Peyer's patch (tissue), 4 donors: Measurements from ENCODE around the gene NAA38.

ENCODE experiments used
- POLR2A ChIP-seq, 2 donors: fragments of 450-650 bp; IDR thresholded peaks; one replicate each; pipeline ENCODE4 v1.5.1; 2017; ENCODE audit warnings: antibody characterized with exemption in 2 of 2, mild to moderate bottlenecking in 2 of 2, moderate library complexity in 2 of 2
- TF ChIP-seq, protein P1 (sequence below), 6 experiments: fragments of 450-650 bp in 4 of 6; fragments of 200-600 bp in 2 of 6; sonication (generic) in 1 of 6; IDR thresholded peaks; one replicate each; pipeline ENCODE4 v1.5.1; 2017 to 2019; ENCODE audit warnings: antibody characterized with exemption in 6 of 6, mild to moderate bottlenecking in 3 of 6, moderate library complexity in 1 of 6

DNA sequence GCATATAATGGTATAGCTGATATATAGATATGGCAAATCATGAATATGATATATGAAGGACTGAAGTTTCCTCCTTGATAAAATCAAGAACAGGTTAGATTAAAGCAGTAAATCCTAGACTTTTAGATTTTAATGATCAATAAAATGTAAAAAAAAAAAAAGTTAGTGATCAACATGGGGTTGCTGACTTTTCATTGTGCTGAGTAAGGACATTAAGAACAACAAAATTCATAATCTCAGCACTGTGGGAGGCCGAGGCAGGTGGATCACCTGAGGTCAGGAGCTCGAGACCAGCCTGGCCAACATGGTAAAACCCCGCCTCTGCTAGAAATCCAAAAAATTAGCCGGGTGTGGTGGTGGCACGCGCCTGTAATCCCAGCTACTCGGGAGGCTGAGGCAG is 20.9 kb upstream of the NAA38 start:
- TF ChIP-seq, protein P1, sequence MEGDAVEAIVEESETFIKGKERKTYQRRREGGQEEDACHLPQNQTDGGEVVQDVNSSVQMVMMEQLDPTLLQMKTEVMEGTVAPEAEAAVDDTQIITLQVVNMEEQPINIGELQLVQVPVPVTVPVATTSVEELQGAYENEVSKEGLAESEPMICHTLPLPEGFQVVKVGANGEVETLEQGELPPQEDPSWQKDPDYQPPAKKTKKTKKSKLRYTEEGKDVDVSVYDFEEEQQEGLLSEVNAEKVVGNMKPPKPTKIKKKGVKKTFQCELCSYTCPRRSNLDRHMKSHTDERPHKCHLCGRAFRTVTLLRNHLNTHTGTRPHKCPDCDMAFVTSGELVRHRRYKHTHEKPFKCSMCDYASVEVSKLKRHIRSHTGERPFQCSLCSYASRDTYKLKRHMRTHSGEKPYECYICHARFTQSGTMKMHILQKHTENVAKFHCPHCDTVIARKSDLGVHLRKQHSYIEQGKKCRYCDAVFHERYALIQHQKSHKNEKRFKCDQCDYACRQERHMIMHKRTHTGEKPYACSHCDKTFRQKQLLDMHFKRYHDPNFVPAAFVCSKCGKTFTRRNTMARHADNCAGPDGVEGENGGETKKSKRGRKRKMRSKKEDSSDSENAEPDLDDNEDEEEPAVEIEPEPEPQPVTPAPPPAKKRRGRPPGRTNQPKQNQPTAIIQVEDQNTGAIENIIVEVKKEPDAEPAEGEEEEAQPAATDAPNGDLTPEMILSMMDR (IDR thresholded peaks at IDR 0.05): no peak
- no peak for TF ChIP-seq POLR2A (IDR thresholded peaks at IDR 0.05)
